WTC11 (cell line): ENCODE data around the gene SLC6A15. TPM values are rescaled to one million over a fixed set of nuclear protein-coding genes. Genes with fewer than 3 reads are reported as not detected.
A peak's percentile ranks its signal among the peaks of the same experiment; 100 is the strongest.

Experiments
- ATAC-seq: fragments of 200-7000 bp; cut with Tn5 transposase; 2 replicates; pipeline ENCODE4 v1.10.0; 2021; ENCODE audit warnings: mild to moderate bottlenecking, moderate library complexity
- CTCF ChIA-PET: fragments of 300-600 bp; sonication (Branson Sonifier 250); formaldehyde crosslinking; loops from one replicate; lab custom pipeline; 2021; ENCODE audit warnings: antibody characterized with exemption; lab: Charles Lee
- POLR2A ChIA-PET: fragments of 350-600 bp; sonication (Branson Sonifier 250); formaldehyde crosslinking; loops from one replicate; lab custom pipeline; 2021; ENCODE audit warnings: antibody characterized with exemption; lab: Charles Lee
- DNase-seq: peaks from one replicate; pipeline ENCODE4 v3.0.0; 2021; ENCODE audit warnings: low spot score
- H3K27ac Mint-ChIP-seq: 2 replicates; pipeline ENCODE4 v1.8.0; 2021; ENCODE audit warnings: mixed read lengths
- H3K27me3 Mint-ChIP-seq: 2 replicates; pipeline ENCODE4 v1.8.0; 2021; ENCODE audit warnings: low read depth, mild to moderate bottlenecking, moderate library complexity, mixed read lengths
- H3K36me3 Mint-ChIP-seq: 2 replicates; pipeline ENCODE4 v1.8.0; 2021; ENCODE audit warnings: mixed read lengths
- H3K4me1 Mint-ChIP-seq: 2 replicates; pipeline ENCODE4 v1.8.0; 2022; ENCODE audit warnings: mixed read lengths
- H3K4me3 Mint-ChIP-seq: 2 replicates; pipeline ENCODE4 v1.8.0; 2021; ENCODE audit warnings: mild to moderate bottlenecking, moderate library complexity, mixed read lengths
- H3K9me3 Mint-ChIP-seq: 2 replicates; pipeline ENCODE4 v1.8.0; 2021; ENCODE audit warnings: mixed read lengths
- CBFB ChIP-seq: sonication (generic); formaldehyde crosslinking; IDR thresholded peaks from 2 replicates; pipeline ENCODE4 v1.8.1; 2022; ENCODE audit warnings: mild to moderate bottlenecking, low read depth, missing genetic modification reagents
- ELF4 ChIP-seq: sonication (generic); formaldehyde crosslinking; IDR thresholded peaks from 2 replicates; pipeline ENCODE4 v1.8.1; 2022; ENCODE audit warnings: low read depth, mild to moderate bottlenecking, moderate library complexity, missing genetic modification reagents
- ESRRA ChIP-seq: sonication (generic); formaldehyde crosslinking; IDR thresholded peaks from 2 replicates; pipeline ENCODE4 v1.8.1; 2022; ENCODE audit warnings: mild to moderate bottlenecking, missing genetic modification reagents, borderline replicate concordance
- MYBL2 ChIP-seq: sonication (generic); formaldehyde crosslinking; IDR thresholded peaks from 2 replicates; pipeline ENCODE4 v1.8.1; 2023; ENCODE audit warnings: mild to moderate bottlenecking, moderate library complexity, missing genetic modification reagents
- NFE2L1 ChIP-seq: sonication (generic); formaldehyde crosslinking; IDR thresholded peaks from 2 replicates; pipeline ENCODE4 v1.8.1; 2023; ENCODE audit warnings: missing genetic modification reagents
- NR2C2 ChIP-seq: sonication (generic); formaldehyde crosslinking; IDR thresholded peaks from 2 replicates; pipeline ENCODE4 v1.8.0; 2022; ENCODE audit warnings: mild to moderate bottlenecking, missing genetic modification reagents
- PRRX2 ChIP-seq: fragments of 250-450 bp; sonication (Bioruptor Pico); IDR thresholded peaks from 2 replicates; pipeline ENCODE4 v1.8.0; 2021; ENCODE audit warnings: mild to moderate bottlenecking
- RORB ChIP-seq: fragments of 250-450 bp; sonication (Bioruptor Pico); IDR thresholded peaks from 2 replicates; pipeline ENCODE4 v1.9.0; 2021; ENCODE audit warnings: mild to moderate bottlenecking
- SMAD4 ChIP-seq: sonication (generic); formaldehyde crosslinking; IDR thresholded peaks from 2 replicates; pipeline ENCODE4 v1.8.0; 2022; ENCODE audit warnings: mild to moderate bottlenecking, missing genetic modification reagents
- TCF7 ChIP-seq: sonication (generic); formaldehyde crosslinking; IDR thresholded peaks from 2 replicates; pipeline ENCODE4 v1.8.0; 2022; ENCODE audit warnings: mild to moderate bottlenecking, low read depth, missing genetic modification reagents, moderate library complexity
- ZNF232 ChIP-seq: sonication (generic); formaldehyde crosslinking; IDR thresholded peaks from 2 replicates; pipeline ENCODE4 v1.8.0; 2022; ENCODE audit warnings: mild to moderate bottlenecking, missing genetic modification reagents
- ZNF317 ChIP-seq: sonication (generic); formaldehyde crosslinking; IDR thresholded peaks from 2 replicates; pipeline ENCODE4 v1.8.1; 2023; ENCODE audit warnings: low read depth, mild to moderate bottlenecking, moderate library complexity, missing genetic modification reagents, borderline replicate concordance
- total RNA-seq: library from RNA; stranded (reverse); gene quantifications from 3 replicates; pipeline ENCODE4 v1.2.3, GENCODE V29; 2021
- TF ChIP-seq, protein P1 (sequence below): sonication (generic); formaldehyde crosslinking; IDR thresholded peaks from 2 replicates; pipeline ENCODE4 v1.8.0; 2022; ENCODE audit warnings: mild to moderate bottlenecking, missing genetic modification reagents
- TF ChIP-seq, protein P2 (sequence below): sonication (generic); formaldehyde crosslinking; IDR thresholded peaks from 2 replicates; pipeline ENCODE4 v1.8.1; 2022; ENCODE audit warnings: missing genetic modification reagents, borderline replicate concordance
- TF ChIP-seq, protein P3 (sequence below): sonication (generic); formaldehyde crosslinking; IDR thresholded peaks from 2 replicates; pipeline ENCODE4 v1.8.0; 2022; ENCODE audit warnings: mild to moderate bottlenecking, missing genetic modification reagents
- TF ChIP-seq, protein P4 (sequence below): sonication (generic); formaldehyde crosslinking; IDR thresholded peaks from 2 replicates; pipeline ENCODE4 v1.8.1; 2022; ENCODE audit warnings: low read depth, missing genetic modification reagents, borderline replicate concordance
- TF ChIP-seq, protein P5 (sequence below): sonication (generic); formaldehyde crosslinking; IDR thresholded peaks from 2 replicates; pipeline ENCODE4 v1.8.0; 2023; ENCODE audit warnings: mild to moderate bottlenecking, missing genetic modification reagents
- TF ChIP-seq, protein P6 (sequence below): sonication (generic); formaldehyde crosslinking; IDR thresholded peaks from 2 replicates; pipeline ENCODE4 v1.8.0; 2022; ENCODE audit warnings: mild to moderate bottlenecking, missing genetic modification reagents

SLC6A15 gene
- total RNA-seq, 1 experiment from 2014 or later = 27.0 TPM

DNA sequence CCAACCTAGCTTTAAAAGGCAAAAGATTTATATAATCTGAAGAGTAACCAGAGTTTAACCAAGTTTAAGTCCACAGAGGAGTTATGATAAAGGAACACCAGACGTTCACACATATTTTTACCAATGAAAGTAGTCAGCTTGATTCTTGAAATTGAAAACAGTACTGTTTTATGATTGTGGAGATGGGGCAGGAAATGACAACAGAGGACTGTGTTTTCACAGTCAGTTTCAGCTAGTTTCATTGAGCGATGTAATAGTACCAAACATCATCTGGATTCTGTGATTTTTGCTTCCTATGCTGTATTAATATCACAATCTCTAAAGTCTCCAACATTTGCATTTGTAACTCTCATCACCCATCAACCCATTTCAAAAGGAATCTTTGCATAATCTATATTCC is 34.2 kb upstream of the SLC6A15 start:
- Mint-ChIP-seq H3K4me3 (no peak overlapping the region), H3K9me3 (no peaks in the 10 kb centered on the region), H3K36me3 (no peaks in the 10 kb centered on the region), H3K27me3 (no peaks in the 10 kb centered on the region), H3K4me1 (no peaks in the 10 kb centered on the region), H3K27ac (no peak overlapping the region)
- no peak for TF ChIP-seq ELF4
- TF ChIP-seq ZNF317 (CRISPR knock-in tag) = no peak
- no peak for TF ChIP-seq ESRRA (CRISPR knock-in tag)
- no peak for TF ChIP-seq MYBL2 (CRISPR knock-in tag)
- TF ChIP-seq NFE2L1 (CRISPR knock-in tag) = no peak
- TF ChIP-seq NR2C2 (CRISPR knock-in tag) = no peak
- no peak for TF ChIP-seq RORB (CRISPR knock-in tag)
- TF ChIP-seq, protein P1, sequence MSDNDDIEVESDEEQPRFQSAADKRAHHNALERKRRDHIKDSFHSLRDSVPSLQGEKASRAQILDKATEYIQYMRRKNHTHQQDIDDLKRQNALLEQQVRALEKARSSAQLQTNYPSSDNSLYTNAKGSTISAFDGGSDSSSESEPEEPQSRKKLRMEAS = no peak
- TF ChIP-seq, protein P2, sequence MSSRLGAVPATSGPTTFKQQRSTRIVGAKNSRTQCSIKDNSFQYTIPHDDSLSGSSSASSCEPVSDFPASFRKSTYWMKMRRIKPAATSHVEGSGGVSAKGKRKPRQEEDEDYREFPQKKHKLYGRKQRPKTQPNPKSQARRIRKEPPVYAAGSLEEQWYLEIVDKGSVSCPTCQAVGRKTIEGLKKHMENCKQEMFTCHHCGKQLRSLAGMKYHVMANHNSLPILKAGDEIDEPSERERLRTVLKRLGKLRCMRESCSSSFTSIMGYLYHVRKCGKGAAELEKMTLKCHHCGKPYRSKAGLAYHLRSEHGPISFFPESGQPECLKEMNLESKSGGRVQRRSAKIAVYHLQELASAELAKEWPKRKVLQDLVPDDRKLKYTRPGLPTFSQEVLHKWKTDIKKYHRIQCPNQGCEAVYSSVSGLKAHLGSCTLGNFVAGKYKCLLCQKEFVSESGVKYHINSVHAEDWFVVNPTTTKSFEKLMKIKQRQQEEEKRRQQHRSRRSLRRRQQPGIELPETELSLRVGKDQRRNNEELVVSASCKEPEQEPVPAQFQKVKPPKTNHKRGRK (CRISPR knock-in tag) = no peak
- no peak for TF ChIP-seq CBFB (CRISPR knock-in tag)
- no peak for TF ChIP-seq SMAD4 (CRISPR knock-in tag)
- TF ChIP-seq ZNF232 (CRISPR knock-in tag) = no peak
- TF ChIP-seq, protein P3, sequence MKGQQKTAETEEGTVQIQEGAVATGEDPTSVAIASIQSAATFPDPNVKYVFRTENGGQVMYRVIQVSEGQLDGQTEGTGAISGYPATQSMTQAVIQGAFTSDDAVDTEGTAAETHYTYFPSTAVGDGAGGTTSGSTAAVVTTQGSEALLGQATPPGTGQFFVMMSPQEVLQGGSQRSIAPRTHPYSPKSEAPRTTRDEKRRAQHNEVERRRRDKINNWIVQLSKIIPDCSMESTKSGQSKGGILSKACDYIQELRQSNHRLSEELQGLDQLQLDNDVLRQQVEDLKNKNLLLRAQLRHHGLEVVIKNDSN (CRISPR knock-in tag) = no peak
- no peak for TF ChIP-seq PRRX2 (CRISPR knock-in tag)
- TF ChIP-seq, protein P4, sequence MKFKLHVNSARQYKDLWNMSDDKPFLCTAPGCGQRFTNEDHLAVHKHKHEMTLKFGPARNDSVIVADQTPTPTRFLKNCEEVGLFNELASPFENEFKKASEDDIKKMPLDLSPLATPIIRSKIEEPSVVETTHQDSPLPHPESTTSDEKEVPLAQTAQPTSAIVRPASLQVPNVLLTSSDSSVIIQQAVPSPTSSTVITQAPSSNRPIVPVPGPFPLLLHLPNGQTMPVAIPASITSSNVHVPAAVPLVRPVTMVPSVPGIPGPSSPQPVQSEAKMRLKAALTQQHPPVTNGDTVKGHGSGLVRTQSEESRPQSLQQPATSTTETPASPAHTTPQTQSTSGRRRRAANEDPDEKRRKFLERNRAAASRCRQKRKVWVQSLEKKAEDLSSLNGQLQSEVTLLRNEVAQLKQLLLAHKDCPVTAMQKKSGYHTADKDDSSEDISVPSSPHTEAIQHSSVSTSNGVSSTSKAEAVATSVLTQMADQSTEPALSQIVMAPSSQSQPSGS (CRISPR knock-in tag) = no peak
- POLR2A ChIA-PET = no interaction called here
- CTCF ChIA-PET = no interaction called here
- ATAC-seq (no peak), DNase-seq (no peak)

DNA sequence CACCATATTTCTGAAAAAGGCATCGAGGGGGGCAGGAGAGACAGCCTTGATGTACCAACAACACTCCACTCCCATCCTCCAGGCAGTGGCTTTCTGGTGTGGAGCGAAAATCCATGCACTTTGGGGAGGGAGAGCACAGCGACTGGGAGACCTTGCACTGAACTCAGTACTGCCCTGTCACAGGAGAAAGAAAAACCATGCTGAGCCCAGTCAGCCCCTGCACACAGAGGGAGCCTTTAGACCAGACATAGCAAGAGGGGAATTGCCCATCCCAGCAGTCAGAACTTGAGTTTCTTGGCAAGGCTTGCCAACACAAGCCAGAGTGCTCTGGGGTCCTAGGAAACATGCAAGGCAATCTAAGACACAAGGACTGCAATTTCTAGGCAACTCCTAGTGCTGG is 24.8 kb upstream of the SLC6A15 start:
- ChIA-PET POLR2A (no interaction called here), CTCF (no interaction called here)
- peak; percentile 44 for ATAC-seq
- H3K4me3 Mint-ChIP-seq = no peak overlapping the region
- no peaks in the 10 kb centered on the region for H3K36me3 Mint-ChIP-seq
- TF ChIP-seq, protein P5, sequence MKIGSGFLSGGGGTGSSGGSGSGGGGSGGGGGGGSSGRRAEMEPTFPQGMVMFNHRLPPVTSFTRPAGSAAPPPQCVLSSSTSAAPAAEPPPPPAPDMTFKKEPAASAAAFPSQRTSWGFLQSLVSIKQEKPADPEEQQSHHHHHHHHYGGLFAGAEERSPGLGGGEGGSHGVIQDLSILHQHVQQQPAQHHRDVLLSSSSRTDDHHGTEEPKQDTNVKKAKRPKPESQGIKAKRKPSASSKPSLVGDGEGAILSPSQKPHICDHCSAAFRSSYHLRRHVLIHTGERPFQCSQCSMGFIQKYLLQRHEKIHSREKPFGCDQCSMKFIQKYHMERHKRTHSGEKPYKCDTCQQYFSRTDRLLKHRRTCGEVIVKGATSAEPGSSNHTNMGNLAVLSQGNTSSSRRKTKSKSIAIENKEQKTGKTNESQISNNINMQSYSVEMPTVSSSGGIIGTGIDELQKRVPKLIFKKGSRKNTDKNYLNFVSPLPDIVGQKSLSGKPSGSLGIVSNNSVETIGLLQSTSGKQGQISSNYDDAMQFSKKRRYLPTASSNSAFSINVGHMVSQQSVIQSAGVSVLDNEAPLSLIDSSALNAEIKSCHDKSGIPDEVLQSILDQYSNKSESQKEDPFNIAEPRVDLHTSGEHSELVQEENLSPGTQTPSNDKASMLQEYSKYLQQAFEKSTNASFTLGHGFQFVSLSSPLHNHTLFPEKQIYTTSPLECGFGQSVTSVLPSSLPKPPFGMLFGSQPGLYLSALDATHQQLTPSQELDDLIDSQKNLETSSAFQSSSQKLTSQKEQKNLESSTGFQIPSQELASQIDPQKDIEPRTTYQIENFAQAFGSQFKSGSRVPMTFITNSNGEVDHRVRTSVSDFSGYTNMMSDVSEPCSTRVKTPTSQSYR (CRISPR knock-in tag) = no peak
- no peak for TF ChIP-seq TCF7
- TF ChIP-seq, protein P6, sequence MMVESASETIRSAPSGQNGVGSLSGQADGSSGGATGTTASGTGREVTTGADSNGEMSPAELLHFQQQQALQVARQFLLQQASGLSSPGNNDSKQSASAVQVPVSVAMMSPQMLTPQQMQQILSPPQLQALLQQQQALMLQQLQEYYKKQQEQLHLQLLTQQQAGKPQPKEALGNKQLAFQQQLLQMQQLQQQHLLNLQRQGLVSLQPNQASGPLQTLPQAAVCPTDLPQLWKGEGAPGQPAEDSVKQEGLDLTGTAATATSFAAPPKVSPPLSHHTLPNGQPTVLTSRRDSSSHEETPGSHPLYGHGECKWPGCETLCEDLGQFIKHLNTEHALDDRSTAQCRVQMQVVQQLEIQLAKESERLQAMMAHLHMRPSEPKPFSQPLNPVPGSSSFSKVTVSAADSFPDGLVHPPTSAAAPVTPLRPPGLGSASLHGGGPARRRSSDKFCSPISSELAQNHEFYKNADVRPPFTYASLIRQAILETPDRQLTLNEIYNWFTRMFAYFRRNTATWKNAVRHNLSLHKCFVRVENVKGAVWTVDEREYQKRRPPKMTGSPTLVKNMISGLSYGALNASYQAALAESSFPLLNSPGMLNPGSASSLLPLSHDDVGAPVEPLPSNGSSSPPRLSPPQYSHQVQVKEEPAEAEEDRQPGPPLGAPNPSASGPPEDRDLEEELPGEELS = no peak
- DNase-seq = no peak
- no peak overlapping the region for H3K27ac Mint-ChIP-seq
- peaks cover 5% of the 10 kb centered on the region for H3K9me3 Mint-ChIP-seq
- H3K27me3 Mint-ChIP-seq = peaks cover 2% of the 10 kb centered on the region; the same call in 1 of the 2 replicates
- no peaks in the 10 kb centered on the region for H3K4me1 Mint-ChIP-seq
